HG03139 (cell line): Measurements from ENCODE around the gene CFI.
"Not testable (repeated sequence)": the region's sequence is repeated elsewhere in the genome, so short reads cannot be mapped to it uniquely, and the experiment has no call there.

Experiments
- ATAC-seq: cut with Tn5 transposase; IDR thresholded peaks from one replicate; pipeline ENCODE4 v1.9.1; 2021; ENCODE audit not compliant: unreplicated experiment

CFI gene

GRCh38 chr4:109801099-109801789 lies 555 bp downstream of the CFI start:
- no peak for ATAC-seq

GRCh38 chr4:109798866-109799265 lies 2.9 kb downstream of the CFI start:
- no peak for ATAC-seq

GRCh38 chr4:109795059-109795458 lies 6.7 kb downstream of the CFI start:
- no peak for ATAC-seq

GRCh38 chr4:109787807-109788206 lies 14.0 kb downstream of the CFI start:
- no peak for ATAC-seq

GRCh38 chr4:109786846-109787245 lies 15.0 kb downstream of the CFI start:
- no peak for ATAC-seq

GRCh38 chr4:109782092-109782491 lies 19.7 kb downstream of the CFI start:
- ATAC-seq, result not testable (repeated sequence)

GRCh38 chr4:109764789-109765402 lies 36.9 kb downstream of the CFI start:
- no peak for ATAC-seq

GRCh38 chr4:109764376-109764775 lies 37.4 kb downstream of the CFI start:
- ATAC-seq, result no peak

GRCh38 chr4:109760682-109761081 lies 41.1 kb downstream of the CFI start:
- no peak for ATAC-seq

- no peak for ATAC-seq
These were observed 46.1 kb downstream of the CFI start for GRCh38 chr4:109755656-109756055.

GRCh38 chr4:109754093-109754857 lies 47.5 kb downstream of the CFI start:
- ATAC-seq, result no peak

GRCh38 chr4:109752525-109752924 lies 49.3 kb downstream of the CFI start:
- no peak for ATAC-seq

- ATAC-seq, result no peak
These were observed 49.9 kb downstream of the CFI start for GRCh38 chr4:109751852-109752251.

- ATAC-seq, result no peak
These were observed 51.1 kb downstream of the CFI start for GRCh38 chr4:109750652-109751244.

GRCh38 chr4:109749388-109750082 lies 52.3 kb downstream of the CFI start:
- no peak for ATAC-seq

GRCh38 chr4:109748114-109748513 lies 53.7 kb downstream of the CFI start:
- no peak for ATAC-seq

GRCh38 chr4:109746728-109747127 lies 55.1 kb downstream of the CFI start:
- ATAC-seq, result no peak

GRCh38 chr4:109745830-109746229 lies 56.0 kb downstream of the CFI start:
- no peak for ATAC-seq

GRCh38 chr4:109739547-109739946 lies 62.3 kb downstream of the CFI start:
- no peak for ATAC-seq

GRCh38 chr4:109738104-109738872 lies 63.5 kb downstream of the CFI start:
- ATAC-seq, result no peak
